ENCODE measurements around the gene ARHGAP15.

DNA sequence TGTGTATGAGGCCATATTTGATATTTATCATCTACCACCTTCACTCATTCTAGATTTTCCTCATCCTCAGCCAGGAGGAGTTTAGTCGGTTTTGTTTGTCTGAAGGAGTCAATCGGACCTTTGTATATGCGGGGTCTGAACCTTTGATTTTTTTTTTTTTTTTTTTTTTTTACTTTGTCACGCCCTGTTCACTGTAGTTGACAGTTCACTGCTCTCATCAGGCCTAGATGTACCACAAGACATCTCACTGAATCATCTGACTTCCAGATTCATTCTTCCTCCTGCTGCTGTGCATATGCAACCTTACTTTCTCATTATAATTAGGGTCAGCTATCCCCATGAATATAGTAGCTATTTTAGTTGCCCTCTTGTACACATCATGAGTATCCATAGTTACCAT lies 133.2 kb downstream of the ARHGAP15 start:
- no peak for TF ChIP-seq EZH2 (IDR thresholded peaks at IDR 0.05; ENCODE audit: borderline replicate concordance, insufficient read depth, low read length, poor library complexity, severe bottlenecking)
- TF ChIP-seq POLR2AphosphoS5 (IDR thresholded peaks at IDR 0.05): no peak
- TF ChIP-seq, protein P1, sequence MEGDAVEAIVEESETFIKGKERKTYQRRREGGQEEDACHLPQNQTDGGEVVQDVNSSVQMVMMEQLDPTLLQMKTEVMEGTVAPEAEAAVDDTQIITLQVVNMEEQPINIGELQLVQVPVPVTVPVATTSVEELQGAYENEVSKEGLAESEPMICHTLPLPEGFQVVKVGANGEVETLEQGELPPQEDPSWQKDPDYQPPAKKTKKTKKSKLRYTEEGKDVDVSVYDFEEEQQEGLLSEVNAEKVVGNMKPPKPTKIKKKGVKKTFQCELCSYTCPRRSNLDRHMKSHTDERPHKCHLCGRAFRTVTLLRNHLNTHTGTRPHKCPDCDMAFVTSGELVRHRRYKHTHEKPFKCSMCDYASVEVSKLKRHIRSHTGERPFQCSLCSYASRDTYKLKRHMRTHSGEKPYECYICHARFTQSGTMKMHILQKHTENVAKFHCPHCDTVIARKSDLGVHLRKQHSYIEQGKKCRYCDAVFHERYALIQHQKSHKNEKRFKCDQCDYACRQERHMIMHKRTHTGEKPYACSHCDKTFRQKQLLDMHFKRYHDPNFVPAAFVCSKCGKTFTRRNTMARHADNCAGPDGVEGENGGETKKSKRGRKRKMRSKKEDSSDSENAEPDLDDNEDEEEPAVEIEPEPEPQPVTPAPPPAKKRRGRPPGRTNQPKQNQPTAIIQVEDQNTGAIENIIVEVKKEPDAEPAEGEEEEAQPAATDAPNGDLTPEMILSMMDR (IDR thresholded peaks at IDR 0.05; ENCODE audit: poor library complexity, severe bottlenecking): no peak
- TF ChIP-seq TAF1 (IDR thresholded peaks at IDR 0.05; ENCODE audit: low read depth): no peak
- TF ChIP-seq RAD21 (conservative IDR thresholded peaks at IDR 0.05): no peak
- TF ChIP-seq MXI1 (conservative IDR thresholded peaks at IDR 0.05; ENCODE audit: poor library complexity, severe bottlenecking): no peak
- TF ChIP-seq, protein P2, sequence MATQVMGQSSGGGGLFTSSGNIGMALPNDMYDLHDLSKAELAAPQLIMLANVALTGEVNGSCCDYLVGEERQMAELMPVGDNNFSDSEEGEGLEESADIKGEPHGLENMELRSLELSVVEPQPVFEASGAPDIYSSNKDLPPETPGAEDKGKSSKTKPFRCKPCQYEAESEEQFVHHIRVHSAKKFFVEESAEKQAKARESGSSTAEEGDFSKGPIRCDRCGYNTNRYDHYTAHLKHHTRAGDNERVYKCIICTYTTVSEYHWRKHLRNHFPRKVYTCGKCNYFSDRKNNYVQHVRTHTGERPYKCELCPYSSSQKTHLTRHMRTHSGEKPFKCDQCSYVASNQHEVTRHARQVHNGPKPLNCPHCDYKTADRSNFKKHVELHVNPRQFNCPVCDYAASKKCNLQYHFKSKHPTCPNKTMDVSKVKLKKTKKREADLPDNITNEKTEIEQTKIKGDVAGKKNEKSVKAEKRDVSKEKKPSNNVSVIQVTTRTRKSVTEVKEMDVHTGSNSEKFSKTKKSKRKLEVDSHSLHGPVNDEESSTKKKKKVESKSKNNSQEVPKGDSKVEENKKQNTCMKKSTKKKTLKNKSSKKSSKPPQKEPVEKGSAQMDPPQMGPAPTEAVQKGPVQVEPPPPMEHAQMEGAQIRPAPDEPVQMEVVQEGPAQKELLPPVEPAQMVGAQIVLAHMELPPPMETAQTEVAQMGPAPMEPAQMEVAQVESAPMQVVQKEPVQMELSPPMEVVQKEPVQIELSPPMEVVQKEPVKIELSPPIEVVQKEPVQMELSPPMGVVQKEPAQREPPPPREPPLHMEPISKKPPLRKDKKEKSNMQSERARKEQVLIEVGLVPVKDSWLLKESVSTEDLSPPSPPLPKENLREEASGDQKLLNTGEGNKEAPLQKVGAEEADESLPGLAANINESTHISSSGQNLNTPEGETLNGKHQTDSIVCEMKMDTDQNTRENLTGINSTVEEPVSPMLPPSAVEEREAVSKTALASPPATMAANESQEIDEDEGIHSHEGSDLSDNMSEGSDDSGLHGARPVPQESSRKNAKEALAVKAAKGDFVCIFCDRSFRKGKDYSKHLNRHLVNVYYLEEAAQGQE (IDR thresholded peaks at IDR 0.05; ENCODE audit: borderline replicate concordance): no peak
- no peak for TF ChIP-seq EP300 (conservative IDR thresholded peaks at IDR 0.05; ENCODE audit: poor library complexity, severe bottlenecking)
